Measurements from ENCODE around the gene PI4K2B.

GRCh38 chr4:25290490-25291067, 56.7 kb downstream of the PI4K2B start:
- no peak for TF ChIP-seq CTCF (conservative IDR thresholded peaks at IDR 0.05; ENCODE audit: low read depth, low read length)
- TF ChIP-seq EZH2phosphoT487 (IDR thresholded peaks at IDR 0.05; ENCODE audit: borderline replicate concordance, low read length) = no peak
